ENCODE results near the gene MAJIN. TPM values are rescaled to one million over a fixed set of nuclear protein-coding genes. Genes with fewer than 3 reads are reported as not detected.

The MAJIN gene
- total RNA-seq, 2 donors from 2014 or later: not detected

- peaks cover 63% of the 10 kb centered on the region for H3K36me3 ChIP-seq
- peaks cover 13 to 16% of the 10 kb centered on the region in 2 donors for H3K4me1 ChIP-seq (ENCODE audit: control insufficient read depth in 1 of 2, low read depth in 2 of 2)
- H3K4me3 ChIP-seq: no peak overlapping the region
- no peaks in the 10 kb centered on the region for H3K27me3 ChIP-seq (replicated peaks; ENCODE audit: insufficient read depth)
- no peaks in the 10 kb centered on the region for H3K9me3 ChIP-seq
- ATAC-seq (ENCODE audit: insufficient number of reproducible peaks, low FRiP score, low read depth): no peak
- TF ChIP-seq CTCF (IDR thresholded peaks at IDR 0.05): no peak
- H3K27ac ChIP-seq: no peak overlapping the region
- no peak for DNase-seq (ENCODE audit: low spot score)
These were observed 43.0 kb downstream of the MAJIN start for GRCh38 chr11:64928957-64929356.

GRCh38 chr11:64926689-64927088 is 45.2 kb downstream of the MAJIN start:
- Histone ChIP-seq H3K4me1 (ENCODE audit: control insufficient read depth in 1 of 2, low read depth in 2 of 2) (peaks cover 17 to 23% of the 10 kb centered on the region in 2 donors), H3K27ac (no peak overlapping the region), H3K27me3 (replicated peaks; ENCODE audit: insufficient read depth) (no peaks in the 10 kb centered on the region), H3K36me3 (peaks cover 47% of the 10 kb centered on the region), H3K4me3 (no peak overlapping the region), H3K9me3 (no peaks in the 10 kb centered on the region)
- no peak for ATAC-seq (ENCODE audit: insufficient number of reproducible peaks, low FRiP score, low read depth)
- no peak for DNase-seq (ENCODE audit: low spot score)
- TF ChIP-seq CTCF (IDR thresholded peaks at IDR 0.05): no peak

GRCh38 chr11:64925536-64926436 is 46.1 kb downstream of the MAJIN start:
- Histone ChIP-seq H3K27ac (no peak overlapping the region), H3K36me3 (peaks cover 38% of the 10 kb centered on the region), H3K4me1 (ENCODE audit: control insufficient read depth in 1 of 2, low read depth in 2 of 2) (peaks cover 17 to 23% of the 10 kb centered on the region in 2 donors), H3K27me3 (replicated peaks; ENCODE audit: insufficient read depth) (no peaks in the 10 kb centered on the region), H3K9me3 (no peaks in the 10 kb centered on the region), H3K4me3 (peak overlapping the region; percentile 85)
- TF ChIP-seq CTCF (IDR thresholded peaks at IDR 0.05): no peak
- DNase-seq (ENCODE audit: low spot score): no peak
- no peak for ATAC-seq (ENCODE audit: insufficient number of reproducible peaks, low FRiP score, low read depth)

GRCh38 chr11:64924910-64925284 is 47.0 kb downstream of the MAJIN start:
- H3K4me3 ChIP-seq: peak overlapping the region; percentile 85
- H3K4me1 ChIP-seq (ENCODE audit: control insufficient read depth in 1 of 2, low read depth in 2 of 2): peaks cover 17 to 23% of the 10 kb centered on the region in 2 donors
- H3K27ac ChIP-seq: peak overlapping the region; percentile 93 to 97
- peaks cover 29% of the 10 kb centered on the region for H3K36me3 ChIP-seq
- H3K9me3 ChIP-seq: no peaks in the 10 kb centered on the region
- DNase-seq (ENCODE audit: low spot score) (no peak), ATAC-seq (ENCODE audit: insufficient number of reproducible peaks, low FRiP score, low read depth) (peak; percentile 23)
- no peaks in the 10 kb centered on the region for H3K27me3 ChIP-seq (replicated peaks; ENCODE audit: insufficient read depth)
- no peak for TF ChIP-seq CTCF (IDR thresholded peaks at IDR 0.05)

- H3K9me3 ChIP-seq: no peaks in the 10 kb centered on the region
- H3K4me3 ChIP-seq: peak within 1 kb of the TSS; percentile 85
- ATAC-seq (ENCODE audit: insufficient number of reproducible peaks, low FRiP score, low read depth) (peak; percentile 95), DNase-seq (ENCODE audit: low spot score) (peak; percentile 89)
- H3K27ac ChIP-seq: peak within 1 kb of the TSS; percentile 93 to 97
- no peaks in the 10 kb centered on the region for H3K27me3 ChIP-seq (replicated peaks; ENCODE audit: insufficient read depth)
- TF ChIP-seq CTCF (IDR thresholded peaks at IDR 0.05): no peak
- peaks cover 17 to 23% of the 10 kb centered on the region in 2 donors for H3K4me1 ChIP-seq (ENCODE audit: control insufficient read depth in 1 of 2, low read depth in 2 of 2)
- peaks cover 22% of the 10 kb centered on the region for H3K36me3 ChIP-seq
These were observed 47.7 kb downstream of the MAJIN start, which contains the start of gene PPP2R5B for GRCh38 chr11:64923944-64924909. TSS of gene PPP2R5B (plus strand) at chr11:64924689. CDS start at chr11:64925735, 1,046 bp downstream.

Measured in thoracic aorta (tissue), 2 donors.